ENCODE measurements around the gene PRR9.

The PRR9 gene

GRCh38 chr1:153194331-153195050 lies 22.9 kb upstream of the PRR9 start:
- no peak for DNase-seq (ENCODE audit: insufficient read length, low spot score)
- no peak for TF ChIP-seq CTCF (IDR thresholded peaks at IDR 0.05; ENCODE audit: insufficient read depth, missing control alignments)
- FAIRE-seq, result no peak

GRCh38 chr1:153195216-153195615 lies 22.2 kb upstream of the PRR9 start:
- TF ChIP-seq CTCF (IDR thresholded peaks at IDR 0.05; ENCODE audit: insufficient read depth, missing control alignments), result no peak
- no peak for FAIRE-seq
- no peak for DNase-seq (ENCODE audit: insufficient read length, low spot score)

GRCh38 chr1:153202006-153202405 lies 15.4 kb upstream of the PRR9 start:
- no peak for DNase-seq (ENCODE audit: insufficient read length, low spot score)
- TF ChIP-seq CTCF (IDR thresholded peaks at IDR 0.05; ENCODE audit: insufficient read depth, missing control alignments), result no peak
- FAIRE-seq, result no peak

GRCh38 chr1:153203130-153203529 lies 14.3 kb upstream of the PRR9 start, which contains the start of gene LELP1:
TSS of gene LELP1 (plus strand) at chr1:153203430. CDS start at chr1:153204708, 1,278 bp downstream.
- FAIRE-seq, result no peak
- no peak for TF ChIP-seq CTCF (IDR thresholded peaks at IDR 0.05; ENCODE audit: insufficient read depth, missing control alignments)

GRCh38 chr1:153206631-153207030 lies 10.8 kb upstream of the PRR9 start:
- no peak for DNase-seq (ENCODE audit: insufficient read length, low spot score)
- no peak for FAIRE-seq

More at GRCh38 chr1:153203130-153203529, 14.3 kb upstream of the PRR9 start, which contains the start of gene LELP1:
- no peak for DNase-seq (ENCODE audit: insufficient read length, low spot score)

GRCh38 chr1:153210206-153210605 lies 7.2 kb upstream of the PRR9 start:
- TF ChIP-seq CTCF (IDR thresholded peaks at IDR 0.05; ENCODE audit: insufficient read depth, missing control alignments), result no peak
- no peak for FAIRE-seq
- no peak for DNase-seq (ENCODE audit: insufficient read length, low spot score)

More at GRCh38 chr1:153206631-153207030, 10.8 kb upstream of the PRR9 start:
- no peak for TF ChIP-seq CTCF (IDR thresholded peaks at IDR 0.05; ENCODE audit: insufficient read depth, missing control alignments)

- TF ChIP-seq CTCF (IDR thresholded peaks at IDR 0.05; ENCODE audit: insufficient read depth, missing control alignments), result no peak
- DNase-seq (ENCODE audit: insufficient read length, low spot score), result no peak
- FAIRE-seq, result no peak
These were observed 5.2 kb upstream of the PRR9 start for GRCh38 chr1:153212201-153212600.

Data from D721Med (cell line).